HG03280 (cell line): Measurements from ENCODE around the gene MOSMO.
"Not testable (repeated sequence)": the region's sequence is repeated elsewhere in the genome, so short reads cannot be mapped to it uniquely, and the experiment has no call there.

Experiments
- ATAC-seq: cut with Tn5 transposase; IDR thresholded peaks from one replicate; pipeline ENCODE4 v1.9.1; 2021; ENCODE audit warnings: mild to moderate bottlenecking, moderate library complexity; ENCODE audit not compliant: unreplicated experiment

The MOSMO gene

GRCh38 chr16:22043882-22044281 lies 36.0 kb downstream of the MOSMO start:
- ATAC-seq, result not testable (repeated sequence)

GRCh38 chr16:22045888-22046287 lies 38.0 kb downstream of the MOSMO start:
- not testable (repeated sequence) for ATAC-seq

GRCh38 chr16:22050963-22051362 lies 43.1 kb downstream of the MOSMO start:
- no peak for ATAC-seq

GRCh38 chr16:22052980-22053379 lies 45.1 kb downstream of the MOSMO start:
- no peak for ATAC-seq

- no peak for ATAC-seq
Measured at GRCh38 chr16:22053921-22054341, 46.0 kb downstream of the MOSMO start.

- ATAC-seq, result no peak
Measured at GRCh38 chr16:22054847-22055590, 47.1 kb downstream of the MOSMO start.

- no peak for ATAC-seq
Measured at GRCh38 chr16:22055881-22056280, 48.0 kb downstream of the MOSMO start.

GRCh38 chr16:22063888-22064467 lies 56.1 kb downstream of the MOSMO start:
- ATAC-seq, result no peak

GRCh38 chr16:22065252-22065651 lies 57.3 kb downstream of the MOSMO start:
- ATAC-seq, result no peak

GRCh38 chr16:22070361-22071330 lies 62.7 kb downstream of the MOSMO start:
- ATAC-seq, result no peak

GRCh38 chr16:22071331-22071910 lies 63.5 kb downstream of the MOSMO start:
- ATAC-seq, result no peak

GRCh38 chr16:22073350-22073749 lies 65.4 kb downstream of the MOSMO start:
- ATAC-seq, result no peak

- no peak for ATAC-seq
Measured at GRCh38 chr16:22075043-22075757, 67.3 kb downstream of the MOSMO start.

- ATAC-seq, result no peak
Measured at GRCh38 chr16:22075776-22076175, 67.9 kb downstream of the MOSMO start.

GRCh38 chr16:22077700-22078313 lies 69.9 kb downstream of the MOSMO start:
- ATAC-seq, result no peak

GRCh38 chr16:22078656-22079055 lies 70.7 kb downstream of the MOSMO start:
- no peak for ATAC-seq

- ATAC-seq, result no peak
Measured at GRCh38 chr16:22081050-22081449, 73.1 kb downstream of the MOSMO start.

GRCh38 chr16:22086440-22086839 lies 78.5 kb downstream of the MOSMO start:
- no peak for ATAC-seq

GRCh38 chr16:22088642-22089041 lies 80.7 kb downstream of the MOSMO start:
- no peak for ATAC-seq

GRCh38 chr16:22089910-22090309 lies 82.0 kb downstream of the MOSMO start:
- ATAC-seq, result no peak
